H4 (cell line): Measurements from ENCODE around the gene ZNF699. TPM values are rescaled to one million over a fixed set of nuclear protein-coding genes. Genes with fewer than 3 reads are reported as not detected.
"Not testable (repeated sequence)": the region's sequence is repeated elsewhere in the genome, so short reads cannot be mapped to it uniquely, and the experiment has no call there.

ENCODE experiments used
- DNase-seq: peaks from one replicate; pipeline ENCODE4 v3.0.0-alpha.2; 2015; ENCODE audit warnings: low spot score
- total RNA-seq: library from RNA; depleted of rRNA; stranded (reverse); fragments of >200 nt; shearing (Covaris generic); gene quantifications from 2 replicates; pipeline ENCODE4 v1.2.3, GENCODE V29; 2014; rRNA removed

ZNF699 gene
- total RNA-seq = 8.9 and 21.8 TPM in 2 replicates

DNA sequence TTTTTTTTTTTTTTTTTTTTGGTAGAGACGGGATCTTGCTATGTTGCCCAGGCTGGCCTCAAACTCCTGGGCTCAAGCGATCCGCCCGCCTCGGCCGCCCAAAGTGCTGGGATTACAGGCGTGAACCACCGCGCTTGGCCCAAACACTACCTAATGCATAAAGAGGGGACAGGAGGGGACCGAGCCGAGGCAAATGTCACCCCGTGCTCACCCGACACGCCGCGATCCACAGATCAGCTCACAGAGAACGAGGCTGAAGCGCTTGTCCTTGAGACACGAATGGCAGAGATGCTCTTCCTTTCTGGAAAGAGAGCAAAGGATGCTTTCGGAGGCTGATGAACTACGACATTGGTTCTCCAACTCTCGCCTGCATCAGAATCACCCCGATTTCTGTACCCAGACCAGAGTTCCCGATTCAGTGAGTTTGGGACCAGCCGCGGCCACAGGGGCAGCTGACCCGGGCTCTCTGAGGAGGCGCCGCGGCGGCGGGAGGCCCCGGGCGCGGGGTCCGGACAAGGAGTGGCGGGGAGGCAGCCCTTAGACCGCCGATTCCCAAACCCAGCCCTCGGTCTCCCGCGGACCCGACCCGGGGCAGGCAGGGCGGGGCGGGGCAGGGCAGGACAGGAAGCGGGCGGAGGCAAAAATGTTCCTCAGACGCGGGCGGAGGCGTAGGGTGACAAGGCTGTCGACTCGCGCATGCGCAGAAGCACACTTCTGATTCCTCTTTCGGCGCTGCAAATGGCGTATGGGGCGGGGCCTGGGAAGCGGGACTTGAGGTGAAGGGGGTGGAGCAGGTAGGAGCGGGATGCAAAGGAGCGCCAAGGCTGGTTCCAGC is at the start of gene ZNF699:
ZNF699 (minus strand) TSS at position 700 of the 835 bp plus-strand sequence. CDS start 4,719 bp downstream, outside the sequence.
- DNase-seq = peak; percentile 99

GRCh38 chr19:9354651-9355050 is 45.0 kb upstream of the ZNF699 start:
- no peak for DNase-seq

DNA sequence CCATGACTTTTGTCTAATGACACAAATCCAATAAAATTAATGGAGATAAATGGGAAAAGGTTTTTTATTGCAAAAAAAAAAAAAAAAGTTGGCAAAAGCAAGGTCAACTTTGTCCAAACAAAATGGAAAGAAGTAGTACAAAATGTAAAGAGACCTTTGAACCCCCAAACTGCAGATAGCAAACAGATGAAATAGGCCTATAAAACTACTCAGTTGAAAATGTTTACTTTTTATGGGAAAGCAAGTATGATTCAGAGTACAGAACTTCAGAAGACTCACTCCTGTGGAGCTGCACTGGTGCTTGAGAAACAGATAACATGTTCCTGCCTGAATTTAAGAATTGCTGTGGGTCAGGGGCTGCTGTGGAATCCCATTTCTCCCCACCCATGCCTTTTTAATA is 43.4 kb upstream of the ZNF699 start:
- DNase-seq = no peak

DNA sequence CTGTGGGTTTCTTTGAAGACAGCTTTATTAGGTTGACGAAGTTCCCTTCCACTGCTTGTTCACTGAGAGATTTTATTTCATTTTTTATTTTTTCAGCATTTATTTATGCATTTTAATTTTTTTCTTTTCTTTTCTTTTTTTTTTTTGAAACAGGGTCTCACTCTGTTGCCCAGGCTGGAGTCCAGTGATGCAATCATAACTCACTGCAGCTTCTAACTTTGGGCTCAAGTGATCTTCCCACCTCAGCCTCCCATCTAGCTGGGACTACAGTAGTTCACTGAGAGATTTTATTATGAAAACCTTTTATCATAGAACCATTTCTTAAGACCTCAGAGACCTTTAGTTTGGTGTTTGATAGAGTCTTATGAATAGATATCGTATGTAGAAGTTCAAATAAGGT is 42.9 kb upstream of the ZNF699 start:
- no peak for DNase-seq

GRCh38 chr19:9348671-9349070 is 39.0 kb upstream of the ZNF699 start:
- DNase-seq = no peak

DNA sequence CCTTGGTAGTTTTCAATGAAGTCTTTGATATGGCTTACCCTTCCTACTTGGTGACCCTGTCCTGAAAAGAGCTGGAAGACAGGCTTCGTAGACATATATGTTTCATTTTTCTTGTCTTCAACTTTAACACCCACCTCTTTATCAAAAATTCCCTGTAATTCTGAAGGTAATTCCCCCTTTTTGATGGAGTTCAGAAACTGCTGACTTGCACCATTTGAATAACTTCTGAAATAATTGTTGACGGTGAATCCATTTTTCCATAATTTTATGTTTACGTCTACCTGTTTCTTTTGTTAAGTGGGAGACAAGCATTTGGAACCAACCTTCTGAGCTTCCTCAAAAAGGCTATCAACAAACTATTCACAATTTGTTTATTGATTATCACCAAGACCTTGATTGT is 38.6 kb upstream of the ZNF699 start:
- no peak for DNase-seq

GRCh38 chr19:9345005-9345404 is 35.4 kb upstream of the ZNF699 start:
- no peak for DNase-seq

DNA sequence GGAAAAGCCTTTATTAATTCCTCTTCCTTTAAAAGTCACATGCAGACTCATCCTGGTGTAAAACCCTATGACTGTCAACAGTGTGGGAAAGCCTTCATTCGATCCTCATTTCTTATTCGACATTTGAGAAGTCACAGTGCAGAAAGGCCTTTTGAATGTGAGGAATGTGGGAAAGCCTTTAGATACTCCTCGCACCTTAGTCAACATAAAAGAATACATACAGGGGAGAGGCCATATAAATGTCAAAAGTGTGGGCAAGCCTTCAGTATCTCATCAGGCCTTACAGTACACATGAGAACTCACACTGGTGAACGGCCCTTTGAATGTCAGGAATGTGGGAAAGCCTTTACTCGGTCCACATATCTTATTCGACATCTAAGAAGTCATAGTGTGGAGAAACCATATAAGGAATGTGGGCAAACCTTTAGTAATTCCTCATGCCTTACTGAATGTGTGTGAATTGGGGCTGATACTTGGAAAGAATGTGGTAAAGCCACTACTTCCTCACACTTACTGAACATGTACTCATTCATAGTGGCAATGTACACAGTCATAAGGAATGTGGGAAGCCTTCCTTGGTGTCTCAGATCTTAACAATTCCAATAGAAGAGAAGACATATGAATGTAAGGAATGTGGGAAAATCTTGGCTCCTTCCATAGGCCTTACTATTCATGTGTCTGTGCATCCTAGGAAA is 33.1 kb upstream of the ZNF699 start:
- DNase-seq = no peak

GRCh38 chr19:9329999-9330398 is 20.4 kb upstream of the ZNF699 start:
- DNase-seq = no peak

DNA sequence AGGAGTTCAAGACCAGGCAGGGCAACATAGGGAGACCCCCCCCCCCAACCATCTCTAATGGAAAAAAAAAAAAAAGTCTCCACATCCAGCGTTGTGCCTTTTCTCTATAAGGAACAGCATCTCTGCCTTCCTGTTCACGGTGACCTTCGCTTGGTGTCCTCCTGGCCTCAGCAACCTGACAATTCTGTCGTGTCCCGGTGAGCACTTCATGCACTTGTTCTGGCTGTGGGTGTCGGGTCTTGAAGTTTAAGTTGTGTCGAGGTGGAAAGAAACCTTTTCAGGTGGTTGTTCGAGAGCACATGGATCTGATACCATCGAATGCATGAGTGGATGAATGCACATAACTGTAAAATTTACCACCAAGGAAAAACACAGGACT is 14.9 kb upstream of the ZNF699 start:
- no peak for DNase-seq

DNA sequence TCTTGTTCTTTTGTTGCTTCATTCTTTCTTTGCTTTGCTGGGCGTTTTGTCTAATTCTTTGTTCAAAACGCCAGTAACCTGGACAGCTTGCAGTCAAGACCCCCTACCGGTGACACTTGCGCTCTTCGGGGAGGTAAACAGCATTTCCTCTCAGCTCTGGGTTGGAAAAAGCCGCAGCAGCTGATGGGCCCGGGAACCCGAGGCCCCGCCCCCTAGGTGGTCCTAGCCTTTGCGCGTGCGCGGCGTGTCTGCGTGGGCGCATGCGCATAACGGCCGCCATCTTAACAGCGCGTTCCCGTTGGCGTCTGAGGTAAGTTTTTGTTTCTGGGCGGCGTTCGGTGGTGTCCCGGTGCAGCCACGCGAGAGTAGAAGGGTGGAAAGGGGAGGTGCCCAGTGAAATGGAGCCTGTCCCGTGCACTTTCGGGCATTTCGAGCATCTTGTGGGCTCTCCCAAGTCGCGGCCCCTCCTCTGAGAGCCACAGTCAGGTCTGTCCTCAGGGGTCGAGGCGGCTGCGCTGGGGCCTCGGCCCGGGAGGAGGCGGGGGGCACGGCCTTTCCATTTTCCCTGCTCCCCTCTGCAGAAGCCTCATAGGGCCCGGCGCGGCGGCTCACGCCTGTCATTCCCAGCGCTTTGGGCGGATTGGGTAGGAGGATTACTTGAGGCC is 14.4 kb upstream of the ZNF699 start, which contains the start of gene ZNF559:
ZNF559 (plus strand) TSS at position 261 of the 665 bp plus-strand sequence. CDS start 14,371 bp downstream, outside the sequence.
- peak; percentile 95 for DNase-seq

GRCh38 chr19:9323557-9323918 is 13.9 kb upstream of the ZNF699 start:
- peak; percentile 68 for DNase-seq

DNA sequence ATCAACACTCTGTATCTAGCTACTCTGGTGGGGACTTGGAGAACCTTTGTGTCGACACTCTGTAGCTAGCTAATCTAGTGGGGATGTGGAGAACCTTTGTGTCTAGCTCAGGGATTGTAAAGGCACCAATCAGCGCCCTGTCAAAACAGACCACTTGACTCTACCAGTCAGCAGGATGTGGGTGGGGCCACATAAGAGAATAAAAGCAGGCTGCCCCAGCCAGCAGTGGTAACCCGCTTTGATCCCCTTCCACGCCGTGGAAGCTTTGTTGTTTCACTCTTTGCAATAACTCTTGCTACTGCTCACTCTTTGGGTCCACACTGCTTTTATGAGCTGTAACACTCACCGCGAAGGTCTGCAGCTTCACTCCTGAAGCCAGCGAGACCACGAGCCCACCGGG is 12.6 kb upstream of the ZNF699 start:
- DNase-seq = not testable (repeated sequence)

DNA sequence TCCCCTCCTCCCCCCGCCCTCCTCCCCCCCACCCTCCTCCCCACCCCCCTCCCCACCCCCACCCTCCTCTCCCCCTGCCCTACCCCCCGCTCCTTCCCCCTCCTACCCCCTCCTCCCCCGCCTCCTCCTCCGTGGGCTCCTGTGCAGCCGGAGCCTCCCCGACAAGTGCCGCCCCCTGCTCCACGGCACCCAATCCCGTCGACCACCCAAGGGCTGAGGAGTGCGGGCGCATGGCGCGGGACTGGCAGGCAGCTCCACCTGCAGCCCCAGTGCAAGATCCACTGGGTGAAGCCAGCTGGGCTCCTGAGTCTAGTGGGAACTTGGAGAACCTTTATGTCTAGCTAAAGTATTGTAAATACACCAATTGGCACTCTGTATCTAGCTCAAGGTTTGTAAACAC is 12.1 kb upstream of the ZNF699 start:
- DNase-seq = not testable (repeated sequence)

GRCh38 chr19:9321338-9321737 is 11.7 kb upstream of the ZNF699 start:
- DNase-seq = no peak

DNA sequence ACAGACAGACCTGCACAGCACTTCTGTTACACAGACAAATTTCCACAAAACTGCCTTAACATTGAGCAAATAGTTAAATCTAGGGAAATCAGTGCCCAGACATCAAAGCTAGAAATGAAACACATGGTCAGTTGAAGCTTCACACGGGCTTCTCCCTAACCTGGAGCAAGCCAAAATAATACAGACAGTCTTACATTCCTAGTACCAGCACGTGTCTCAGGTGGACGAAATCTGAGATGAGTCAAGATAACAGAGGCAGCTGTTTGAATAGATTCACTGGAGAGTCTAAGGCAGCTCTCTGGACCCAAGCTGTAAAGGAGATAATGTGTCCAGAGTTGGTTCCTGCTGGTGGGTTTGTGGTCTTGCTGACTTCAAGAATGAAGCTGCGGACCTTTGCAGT is 4.1 kb upstream of the ZNF699 start:
- no peak for DNase-seq

GRCh38 chr19:9309974-9310446 is 372 bp upstream of the ZNF699 start:
- no peak for DNase-seq

DNA sequence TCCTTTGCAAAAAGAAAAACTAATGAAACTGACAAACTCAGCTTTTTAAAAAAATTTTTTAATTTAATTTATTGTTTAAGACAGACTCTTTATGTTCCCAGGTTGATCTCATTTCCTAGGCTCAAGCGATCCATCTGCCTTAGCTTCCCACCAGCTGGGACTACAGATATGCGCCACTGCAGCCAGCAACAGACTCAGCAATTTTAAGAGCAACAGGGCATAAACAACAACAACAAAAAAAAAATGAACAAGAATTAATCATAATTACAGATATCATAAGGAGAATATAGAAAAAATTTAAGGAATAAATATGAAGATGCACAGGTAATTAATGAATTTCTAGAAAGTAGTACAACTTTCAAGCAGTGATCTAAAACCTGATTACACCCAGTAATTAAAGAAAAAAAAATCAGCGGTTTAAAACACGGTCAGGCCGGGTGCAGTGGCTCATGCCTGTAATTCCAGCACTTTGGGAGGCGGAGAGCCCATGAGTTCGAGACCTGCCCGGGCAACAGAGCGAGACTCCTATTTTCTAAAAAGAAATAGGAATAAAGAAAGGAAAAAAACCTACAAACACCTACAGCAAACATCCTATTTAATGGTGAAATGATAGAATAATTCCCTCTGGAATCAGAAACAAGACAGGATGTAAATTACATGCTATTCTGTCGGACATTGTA is 1.4 kb downstream of the ZNF699 start:
- no peak for DNase-seq

- DNase-seq = peak; percentile 42
Observed at GRCh38 chr19:9306443-9306842, 3.2 kb downstream of the ZNF699 start.

GRCh38 chr19:9296336-9296735 is 13.3 kb downstream of the ZNF699 start:
- no peak for DNase-seq

DNA sequence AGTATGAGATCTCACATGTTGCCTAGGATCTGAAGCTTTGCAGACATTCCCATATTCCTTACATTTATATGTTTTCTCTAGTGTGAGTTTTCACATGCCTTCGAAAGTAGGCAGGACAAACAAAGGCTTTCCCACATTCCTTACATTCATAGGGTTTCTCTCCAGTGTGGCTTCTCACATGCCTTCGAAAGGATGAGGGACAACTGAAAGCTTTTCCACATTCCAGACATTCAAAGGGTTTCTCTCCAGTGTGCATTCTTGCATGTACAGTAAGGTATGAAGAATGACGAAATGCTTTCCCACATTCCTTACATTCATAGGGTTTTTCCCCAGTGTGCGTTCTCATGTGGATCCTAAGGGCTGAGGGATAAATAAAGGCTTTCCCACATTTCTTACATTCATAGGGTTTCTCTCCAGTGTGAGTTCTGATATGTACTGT is 14.2 kb downstream of the ZNF699 start:
- DNase-seq = no peak
